ENCODE measurements around the gene RAD51B. TPM values are rescaled to one million over a fixed set of nuclear protein-coding genes. Genes with fewer than 3 reads are reported as not detected.

The RAD51B gene
- total RNA-seq, 1 experiment from 2014 or later = 14.2 TPM

- TF ChIP-seq RELA (CRISPR knock-in tag; IDR thresholded peaks at IDR 0.05; ENCODE audit: borderline replicate concordance) (no peak), HMGXB4 (CRISPR knock-in tag; IDR thresholded peaks at IDR 0.05) (no peak), ZNF232 (CRISPR knock-in tag; IDR thresholded peaks at IDR 0.05) (no peak), NR1H2 (CRISPR knock-in tag; IDR thresholded peaks at IDR 0.05) (no peak)
- CTCF ChIA-PET = no interaction called here
- Mint-ChIP-seq H3K36me3 (peaks cover 4% of the 10 kb centered on the region; the same call in 1 of the 2 replicates), H3K27me3 (ENCODE audit: low read depth) (peaks cover 8% of the 10 kb centered on the region), H3K4me3 (no peak overlapping the region), H3K27ac (peak overlapping the region; percentile 12; the same call in 1 of the 2 replicates), H3K9me3 (peaks cover 15% of the 10 kb centered on the region), H3K4me1 (peaks cover 59% of the 10 kb centered on the region)
- POLR2A ChIA-PET = no interaction called here
- ATAC-seq (no peak), DNase-seq (ENCODE audit: low spot score) (no peak)
Measured at GRCh38 chr14:68554231-68554630, 734.7 kb downstream of the RAD51B start.

- H3K27ac Mint-ChIP-seq = no peak overlapping the region
- ChIA-PET POLR2A (no interaction called here), CTCF (no interaction called here)
Measured at GRCh38 chr14:68556253-68556652, 736.7 kb downstream of the RAD51B start.

GRCh38 chr14:68557648-68558047, 738.1 kb downstream of the RAD51B start:
- ATAC-seq (no peak), DNase-seq (ENCODE audit: low spot score) (no peak)
- peaks cover 4% of the 10 kb centered on the region; the same call in 1 of the 2 replicates for H3K36me3 Mint-ChIP-seq
- TF ChIP-seq ZNF317 (CRISPR knock-in tag; IDR thresholded peaks at IDR 0.05; ENCODE audit: borderline replicate concordance, low read depth) (peak; percentile 58; the same call in 1 of the 2 replicates), FOXP4 (CRISPR knock-in tag; IDR thresholded peaks at IDR 0.05) (no peak)
- ChIA-PET POLR2A (no interaction called here), CTCF (interaction anchor here (0.5 to 1.2 kb wide), 3 partner anchors 22 to 260 kb away, joined by 3 to 5 read pairs (median 3); no protein-coding TSS in a partner anchor)
- no peak overlapping the region for H3K4me3 Mint-ChIP-seq
- H3K4me1 Mint-ChIP-seq = peaks cover 35% of the 10 kb centered on the region
- H3K9me3 Mint-ChIP-seq = peaks cover 15% of the 10 kb centered on the region
- peaks cover 4% of the 10 kb centered on the region; the same call in 1 of the 2 replicates for H3K27me3 Mint-ChIP-seq (ENCODE audit: low read depth)
- no peak overlapping the region for H3K27ac Mint-ChIP-seq

More at GRCh38 chr14:68556253-68556652, 736.7 kb downstream of the RAD51B start:
- Mint-ChIP-seq H3K36me3 (peaks cover 4% of the 10 kb centered on the region; the same call in 1 of the 2 replicates), H3K9me3 (peaks cover 15% of the 10 kb centered on the region), H3K4me1 (peaks cover 40% of the 10 kb centered on the region), H3K4me3 (no peak overlapping the region), H3K27me3 (ENCODE audit: low read depth) (peaks cover 6% of the 10 kb centered on the region)
- TF ChIP-seq ZNF416 (CRISPR knock-in tag; IDR thresholded peaks at IDR 0.05) (no peak), AFF4 (CRISPR knock-in tag; IDR thresholded peaks at IDR 0.05; ENCODE audit: borderline replicate concordance) (no peak), MLX (CRISPR knock-in tag; IDR thresholded peaks at IDR 0.05) (no peak), ZNF121 (CRISPR knock-in tag; IDR thresholded peaks at IDR 0.05) (no peak)
- ATAC-seq (peak; percentile 51; the same call in 1 of the 2 replicates), DNase-seq (ENCODE audit: low spot score) (no peak)
